NCI-H1048 (cell line): ENCODE results near the gene DLGAP1.

Source experiments
- DNase-seq: peaks from one replicate; lab custom pipeline; 2025; lab: John Stamatoyannopoulos, UW

DLGAP1 gene

DNA sequence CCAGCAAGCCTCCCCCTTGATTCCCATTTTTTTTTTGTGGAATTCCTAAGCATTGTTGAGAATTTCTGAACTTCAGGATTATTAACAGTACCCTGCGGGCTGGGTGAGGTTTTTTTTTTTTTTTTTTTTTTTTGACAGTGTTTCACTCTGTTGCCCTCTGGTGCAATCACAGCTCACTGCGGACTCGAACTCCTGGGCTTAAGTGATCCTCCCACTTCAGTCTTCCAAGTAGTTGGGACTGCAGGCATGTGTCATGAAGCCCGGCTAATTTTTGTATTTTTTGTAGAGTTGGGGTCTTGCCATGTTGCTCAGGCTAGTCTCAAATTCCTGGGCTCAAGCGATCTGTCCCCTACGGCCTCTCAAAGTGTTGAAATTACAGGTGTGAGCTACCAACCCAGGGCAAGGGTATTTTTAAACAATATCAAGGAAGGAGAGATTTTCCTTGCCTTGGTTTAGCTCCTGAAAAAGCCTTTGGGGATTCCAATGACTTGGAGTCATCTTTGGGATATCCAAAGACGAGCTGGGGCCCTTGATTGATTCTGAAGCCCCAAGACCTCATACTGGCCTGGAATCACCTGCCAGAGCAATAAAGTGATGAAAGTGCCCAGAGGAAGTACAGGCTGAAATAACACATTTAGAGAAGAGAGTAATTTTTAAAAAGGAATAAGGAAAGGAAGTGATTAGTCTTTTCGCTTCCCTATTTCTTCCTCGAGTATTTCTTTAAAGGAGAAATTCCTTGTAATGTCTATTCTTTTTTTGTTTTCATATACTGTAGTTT lies 764.9 kb downstream of the DLGAP1 start:
- no peak for DNase-seq

DNA sequence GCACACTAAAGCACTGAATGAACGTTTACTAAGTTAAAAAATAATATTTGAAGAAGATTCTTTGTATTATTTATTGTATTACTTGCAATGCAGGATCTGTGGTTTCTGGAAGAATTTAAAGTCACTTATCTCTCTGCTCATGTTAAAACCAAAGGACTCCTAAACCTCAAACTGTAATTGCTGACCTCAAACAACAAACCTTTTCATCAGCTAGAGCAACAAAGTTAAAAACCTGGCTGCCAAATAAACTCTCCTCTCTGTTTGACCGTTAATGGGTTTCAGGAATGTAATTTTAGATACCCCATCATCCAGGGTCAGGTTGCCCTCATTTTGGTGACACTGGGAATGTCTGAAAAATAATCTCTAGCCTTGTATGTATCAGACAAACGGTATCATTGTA lies 766.0 kb downstream of the DLGAP1 start:
- no peak for DNase-seq

DNA sequence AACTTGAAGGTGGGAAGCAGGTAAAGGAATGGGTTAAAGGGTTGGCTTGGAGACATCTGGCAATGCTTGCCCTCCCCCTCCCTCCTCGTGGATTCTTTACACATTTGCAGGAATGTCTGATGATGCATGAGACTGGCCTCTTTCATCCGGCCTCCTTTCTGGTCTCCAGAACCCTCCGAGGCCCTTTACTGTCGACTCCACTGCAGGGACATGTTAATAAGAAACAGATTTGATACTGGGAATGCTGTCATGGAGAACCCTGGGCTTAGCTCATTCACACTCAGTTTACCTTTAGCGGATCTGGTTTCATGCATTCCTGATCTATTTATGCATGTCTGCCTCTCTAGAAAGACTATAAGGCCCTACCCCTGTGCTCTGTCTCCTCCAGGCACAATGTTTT lies 766.4 kb downstream of the DLGAP1 start:
- no peak for DNase-seq

- DNase-seq: no peak
Observed at GRCh38 chr18:3683483-3683882, 771.6 kb downstream of the DLGAP1 start.

GRCh38 chr18:3682061-3682460 lies 773.0 kb downstream of the DLGAP1 start:
- DNase-seq: no peak

GRCh38 chr18:3679241-3679640 lies 775.9 kb downstream of the DLGAP1 start:
- no peak for DNase-seq

DNA sequence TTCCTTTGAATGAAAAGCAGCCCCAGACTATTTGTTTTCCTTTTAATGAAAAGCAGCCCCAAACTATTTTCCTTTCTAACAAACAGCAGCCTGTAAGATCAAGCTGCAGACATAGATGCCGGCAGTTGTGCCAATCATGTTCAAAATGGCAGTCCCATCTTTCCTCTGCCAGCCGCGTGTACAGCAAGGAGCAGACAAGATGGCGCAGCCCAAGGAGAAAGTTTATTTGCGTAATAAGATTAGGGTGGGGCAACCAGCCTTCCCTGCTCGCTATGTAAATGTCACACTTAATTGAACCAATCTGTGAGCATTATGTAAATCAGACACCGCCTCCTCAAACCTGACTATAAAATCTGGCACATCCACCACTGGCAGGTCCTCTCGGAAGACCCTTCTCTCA lies 779.1 kb downstream of the DLGAP1 start:
- peak; percentile 14 for DNase-seq

DNA sequence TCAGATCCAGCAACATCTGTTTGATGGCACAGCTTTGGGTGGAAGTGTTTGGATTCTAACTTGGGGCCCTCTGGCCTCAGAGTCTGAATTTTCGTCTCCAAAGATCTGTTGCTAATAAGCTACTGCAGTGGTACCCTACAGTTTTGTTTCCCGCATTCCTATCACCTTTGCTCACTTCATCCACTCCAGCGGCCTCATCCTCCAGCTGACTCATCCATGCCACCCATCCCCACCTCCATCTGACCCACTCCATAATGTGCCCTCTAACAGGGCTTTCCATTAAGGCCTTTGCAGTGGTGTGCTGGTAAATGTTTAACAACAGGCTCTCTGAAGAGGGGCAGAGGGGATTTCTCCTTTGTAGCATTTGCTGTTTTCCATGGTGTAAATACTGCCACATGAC lies 779.7 kb downstream of the DLGAP1 start:
- DNase-seq: no peak

DNA sequence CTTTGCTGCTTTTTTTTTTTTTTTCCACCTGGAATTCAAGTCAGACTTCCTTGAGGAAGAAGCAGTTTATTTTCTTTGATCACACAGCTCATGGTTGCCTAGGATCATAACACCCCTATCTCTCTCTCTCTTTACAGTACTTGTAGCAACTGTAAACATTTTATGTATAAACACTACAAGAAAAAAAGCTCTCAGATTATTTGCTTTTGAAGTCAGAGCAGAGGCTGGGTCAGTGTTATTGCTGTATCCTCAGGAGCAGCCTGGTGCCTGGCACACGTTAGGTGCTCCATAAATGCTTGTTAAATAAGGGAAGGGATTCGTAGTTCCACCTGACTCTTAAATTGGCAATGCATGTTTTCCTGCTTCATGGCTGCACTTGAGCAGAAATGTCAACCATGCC lies 783.9 kb downstream of the DLGAP1 start:
- no peak for DNase-seq

DNA sequence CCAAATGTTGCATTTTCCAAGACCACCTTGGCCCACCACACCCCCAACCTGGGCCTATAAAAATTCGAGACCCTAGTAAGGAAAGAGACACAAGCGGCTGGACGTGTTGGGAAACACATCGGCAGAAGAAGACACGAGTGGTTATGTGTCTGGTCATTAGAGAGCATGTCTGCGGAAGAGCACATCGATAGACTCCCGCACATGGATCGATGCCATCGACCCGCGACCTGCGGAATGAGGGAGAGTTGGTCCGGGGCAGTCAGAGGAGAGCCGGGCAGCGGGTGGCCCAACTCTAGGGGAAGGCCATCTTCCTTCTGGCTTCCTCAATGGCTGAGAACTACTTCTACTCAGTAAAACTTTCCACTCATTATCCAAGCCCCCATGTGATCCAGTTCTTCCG lies 785.7 kb downstream of the DLGAP1 start:
- DNase-seq: no peak

DNA sequence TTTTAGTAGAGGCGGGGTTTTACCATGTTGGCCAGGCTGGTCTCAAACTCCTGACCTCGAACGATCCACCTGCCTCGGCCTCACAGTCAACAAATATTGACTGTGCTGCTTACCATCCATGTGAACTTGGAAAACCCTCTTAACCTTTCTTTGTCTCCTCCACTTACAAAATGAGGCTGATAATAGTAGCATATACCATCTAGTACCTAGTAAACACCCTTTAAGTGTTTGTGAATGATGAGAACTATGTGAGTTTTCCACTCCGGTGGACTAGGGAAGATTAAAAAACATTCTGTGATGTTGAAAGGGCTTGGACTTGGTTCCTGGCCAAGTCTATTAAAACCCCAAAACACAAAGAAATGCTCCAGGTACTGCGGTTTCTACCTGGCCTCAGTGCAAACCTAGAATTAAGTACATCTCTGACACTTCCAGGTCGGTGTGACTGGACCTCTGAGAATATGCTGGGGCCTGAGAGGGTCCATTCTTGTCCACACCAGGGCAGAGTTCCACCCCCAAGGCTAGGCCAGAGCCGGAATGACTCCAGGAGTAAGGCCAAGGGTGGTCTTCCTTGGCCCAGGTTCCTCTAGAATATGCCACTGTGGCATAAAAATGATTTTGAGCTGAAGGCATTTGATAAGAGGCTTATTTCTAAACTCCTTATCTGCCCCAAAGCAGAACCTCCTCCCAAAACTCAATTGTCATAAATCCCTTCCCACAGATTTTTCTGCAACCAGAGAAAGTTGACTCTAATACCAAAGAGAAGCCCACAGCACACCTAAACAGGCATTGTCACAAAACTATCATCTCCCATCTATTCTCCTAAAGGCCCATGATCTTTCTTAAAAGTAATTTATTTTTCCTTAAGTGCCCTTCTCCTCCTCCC lies 787.6 kb downstream of the DLGAP1 start:
- DNase-seq: no peak

DNA sequence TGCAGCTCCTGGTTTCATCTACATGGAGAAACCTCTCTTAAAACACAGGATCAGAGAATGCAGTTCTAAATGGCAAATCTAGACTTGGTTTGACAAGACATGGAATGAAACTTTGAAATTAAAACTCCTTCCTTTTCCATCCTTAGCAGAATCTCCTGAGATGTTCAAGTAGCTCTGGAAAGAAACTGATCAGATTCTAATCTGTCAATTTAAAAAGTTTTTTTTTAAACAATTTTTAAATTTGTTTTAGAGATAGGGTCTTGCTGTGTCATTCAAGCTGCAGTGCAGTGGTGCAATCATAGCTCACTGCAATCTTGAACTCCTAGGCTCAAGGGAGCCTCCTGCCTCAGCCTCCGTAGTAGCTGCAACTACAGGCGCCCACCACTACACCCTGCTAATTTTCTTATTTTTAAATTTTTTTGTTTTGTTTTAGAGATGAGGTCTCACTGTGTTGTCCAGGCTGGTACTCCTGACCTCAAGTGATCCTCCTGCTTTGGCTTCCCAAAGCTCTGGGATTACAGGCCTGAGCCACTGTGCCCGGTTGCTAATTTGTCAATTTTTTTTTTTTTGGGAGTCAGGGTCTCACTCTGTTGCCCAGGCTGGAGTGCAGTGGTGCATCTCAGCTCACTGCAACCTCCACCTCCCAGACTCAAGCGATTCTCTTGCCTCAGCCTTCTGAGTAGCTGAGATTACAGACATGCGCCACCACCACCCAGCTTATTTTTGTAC lies 788.4 kb downstream of the DLGAP1 start:
- no peak for DNase-seq

- peak; percentile 43 for DNase-seq
Observed at GRCh38 chr18:3665780-3666525, 789.2 kb downstream of the DLGAP1 start.

GRCh38 chr18:3665204-3665603 lies 789.9 kb downstream of the DLGAP1 start:
- DNase-seq: no peak

GRCh38 chr18:3664563-3665178 lies 790.4 kb downstream of the DLGAP1 start:
- no peak for DNase-seq

DNA sequence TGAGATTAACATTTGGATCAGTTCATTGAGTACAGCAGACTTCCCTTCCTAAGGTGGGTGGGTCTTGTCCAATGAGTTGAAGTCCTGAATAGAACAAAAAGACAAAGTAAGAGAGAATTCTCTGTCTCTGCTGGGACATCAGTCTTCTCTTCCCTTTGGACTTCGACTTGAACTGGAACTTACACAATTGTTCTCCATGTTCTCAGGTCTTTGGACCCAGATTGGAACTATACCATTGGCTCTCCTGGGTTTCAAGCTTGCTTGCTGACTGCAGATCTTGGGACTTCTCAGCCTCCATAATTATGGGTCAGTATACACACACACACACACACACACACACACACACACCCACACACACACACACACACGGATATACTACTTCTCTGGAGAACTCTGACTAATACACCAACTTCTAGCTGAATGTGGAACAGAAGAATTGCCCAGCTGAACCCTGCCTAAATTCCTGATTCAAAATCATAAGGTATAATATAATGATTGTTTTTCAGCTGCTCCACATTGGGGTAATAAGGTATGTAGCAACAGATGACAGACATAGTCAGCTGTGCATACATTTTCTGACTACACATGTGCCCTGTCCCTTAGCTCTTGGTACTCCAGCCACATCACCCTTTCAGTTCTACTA lies 791.1 kb downstream of the DLGAP1 start:
- DNase-seq: no peak

GRCh38 chr18:3661989-3662388 lies 793.1 kb downstream of the DLGAP1 start:
- DNase-seq: no peak

DNA sequence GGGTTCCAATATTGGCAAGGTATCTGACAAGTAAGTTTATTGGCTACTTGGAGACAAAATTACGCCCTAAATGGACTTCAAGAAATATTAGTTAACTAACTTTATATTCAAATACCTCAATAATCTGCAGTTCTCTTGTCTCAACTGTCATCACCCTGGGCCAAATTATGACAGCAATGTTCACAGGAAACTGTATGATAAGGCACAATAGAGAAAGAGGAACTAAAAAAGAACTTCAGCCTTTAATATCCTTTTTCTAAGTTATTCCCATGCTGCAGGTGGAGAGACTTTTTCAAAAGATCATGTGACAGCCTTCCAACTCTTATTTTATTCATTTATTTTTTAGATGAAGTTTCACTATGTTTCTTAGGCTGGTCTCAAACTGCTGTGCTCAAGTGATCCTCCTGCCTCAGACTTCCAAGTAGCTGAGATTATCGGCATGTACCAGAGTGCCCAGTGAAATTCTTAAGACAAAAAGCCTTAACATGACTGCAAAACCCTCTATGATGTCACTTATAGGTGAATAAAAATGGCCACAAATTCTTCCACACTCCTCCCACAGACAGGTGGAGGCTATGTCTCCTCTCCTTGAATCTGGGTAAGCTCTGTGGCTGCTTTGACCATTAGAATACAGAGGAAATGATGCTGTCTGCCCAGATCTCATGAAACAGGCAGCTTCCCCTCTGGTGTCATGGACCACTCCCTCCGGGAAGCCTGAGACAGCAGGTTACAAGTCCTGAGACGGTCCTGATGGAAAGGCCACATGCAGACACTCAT lies 794.2 kb downstream of the DLGAP1 start:
- no peak for DNase-seq

GRCh38 chr18:3658529-3658928 lies 796.6 kb downstream of the DLGAP1 start:
- no peak for DNase-seq
